HEK293 (cell line): ENCODE results near the gene GALNT9.

Experiments used
- BCL11B ChIP-seq: fragments of 450-650 bp; formaldehyde crosslinking; IDR thresholded peaks from 2 replicates; pipeline ENCODE4 v1.5.1; 2016; ENCODE audit warnings: low read depth, missing biosample characterization, missing genetic modification characterization
- EGR2 ChIP-seq: fragments of 450-650 bp; formaldehyde crosslinking; IDR thresholded peaks from 2 replicates; pipeline ENCODE4 v1.5.1; 2016; ENCODE audit warnings: low read depth, missing biosample characterization, missing genetic modification characterization
- GLI2 ChIP-seq: fragments of 450-650 bp; formaldehyde crosslinking; IDR thresholded peaks from 2 replicates; pipeline ENCODE4; 2017; ENCODE audit warnings: missing biosample characterization, missing genetic modification characterization, low read depth, borderline replicate concordance
- GLIS1 ChIP-seq: fragments of 450-650 bp; formaldehyde crosslinking; IDR thresholded peaks from 2 replicates; pipeline ENCODE4 v1.5.1; 2016; ENCODE audit warnings: missing biosample characterization, missing genetic modification characterization
- KLF1 ChIP-seq: fragments of 450-650 bp; formaldehyde crosslinking; IDR thresholded peaks from 2 replicates; pipeline ENCODE4 v1.5.1; 2016; ENCODE audit warnings: missing biosample characterization, missing genetic modification characterization
- PATZ1 ChIP-seq: fragments of 450-650 bp; formaldehyde crosslinking; IDR thresholded peaks from 2 replicates; pipeline ENCODE4 v1.5.1; 2016; ENCODE audit warnings: missing biosample characterization, missing genetic modification characterization
- SP2 ChIP-seq: fragments of 450-650 bp; formaldehyde crosslinking; IDR thresholded peaks from 2 replicates; pipeline ENCODE4 v1.5.1; 2016; ENCODE audit warnings: missing biosample characterization, missing genetic modification characterization
- ZBTB17 ChIP-seq: fragments of 450-650 bp; formaldehyde crosslinking; IDR thresholded peaks from 2 replicates; pipeline ENCODE4 v1.5.1; 2016; ENCODE audit warnings: missing biosample characterization, missing genetic modification characterization
- ZFP69B ChIP-seq: fragments of 450-650 bp; formaldehyde crosslinking; IDR thresholded peaks from 2 replicates; pipeline ENCODE4 v1.5.1; 2016; ENCODE audit warnings: missing biosample characterization, missing genetic modification characterization
- ZNF214 ChIP-seq: fragments of 450-650 bp; formaldehyde crosslinking; IDR thresholded peaks from 2 replicates; pipeline ENCODE4 v1.5.1; 2017; ENCODE audit warnings: missing biosample characterization, mild to moderate bottlenecking, missing genetic modification characterization, borderline replicate concordance
- ZNF391 ChIP-seq: fragments of 450-650 bp; formaldehyde crosslinking; IDR thresholded peaks from 2 replicates; pipeline ENCODE4 v1.5.1; 2016; ENCODE audit warnings: low read depth, missing biosample characterization, missing genetic modification characterization, borderline replicate concordance
- ZNF398 ChIP-seq: fragments of 450-650 bp; formaldehyde crosslinking; IDR thresholded peaks from 2 replicates; pipeline ENCODE4 v1.5.1; 2017; ENCODE audit warnings: missing biosample characterization, missing genetic modification characterization
- ZNF530 ChIP-seq: fragments of 450-650 bp; formaldehyde crosslinking; IDR thresholded peaks from 2 replicates; pipeline ENCODE4 v1.5.1; 2016; ENCODE audit warnings: low read depth, missing biosample characterization, missing genetic modification characterization
- ZNF600 ChIP-seq: fragments of 450-650 bp; formaldehyde crosslinking; IDR thresholded peaks from 2 replicates; pipeline ENCODE4 v1.5.1; 2016; ENCODE audit warnings: missing biosample characterization, missing genetic modification characterization
- ZNF623 ChIP-seq: fragments of 450-650 bp; formaldehyde crosslinking; IDR thresholded peaks from 2 replicates; pipeline ENCODE4 v1.5.1; 2016; ENCODE audit warnings: missing biosample characterization, missing genetic modification characterization
- ZNF629 ChIP-seq: fragments of 450-650 bp; formaldehyde crosslinking; IDR thresholded peaks from 2 replicates; pipeline ENCODE4 v1.5.1; 2017; ENCODE audit warnings: missing biosample characterization, missing genetic modification characterization
- ZNF670 ChIP-seq: fragments of 450-650 bp; formaldehyde crosslinking; IDR thresholded peaks from 2 replicates; pipeline ENCODE4 v1.5.1; 2016; ENCODE audit warnings: missing biosample characterization, missing genetic modification characterization, low read depth
- ZNF747 ChIP-seq: fragments of 450-650 bp; formaldehyde crosslinking; IDR thresholded peaks from 2 replicates; pipeline ENCODE4 v1.5.1; 2016; ENCODE audit warnings: missing biosample characterization, missing genetic modification characterization
- ZNF843 ChIP-seq: fragments of 450-650 bp; formaldehyde crosslinking; IDR thresholded peaks from 2 replicates; pipeline ENCODE4 v1.5.1; 2016; ENCODE audit warnings: missing biosample characterization, missing genetic modification characterization
- ZSCAN16 ChIP-seq: fragments of 450-650 bp; formaldehyde crosslinking; IDR thresholded peaks from 2 replicates; pipeline ENCODE4 v1.5.1; 2016; ENCODE audit warnings: missing biosample characterization, missing genetic modification characterization
- TF ChIP-seq, protein P1 (sequence below): fragments of 450-650 bp; formaldehyde crosslinking; IDR thresholded peaks from 2 replicates; pipeline ENCODE4 v1.5.1; 2016; ENCODE audit warnings: missing biosample characterization, missing genetic modification characterization
- TF ChIP-seq, protein P2 (sequence below): fragments of 450-650 bp; formaldehyde crosslinking; IDR thresholded peaks from 2 replicates; pipeline ENCODE4 v1.5.1; 2016; ENCODE audit warnings: missing biosample characterization, missing genetic modification characterization
- TF ChIP-seq, protein P3 (sequence below): fragments of 450-650 bp; IDR thresholded peaks from 2 replicates; pipeline ENCODE4 v1.5.1; 2018; ENCODE audit warnings: missing biosample characterization, missing genetic modification characterization
- TF ChIP-seq, protein P4 (sequence below): fragments of 450-650 bp; formaldehyde crosslinking; IDR thresholded peaks from 2 replicates; pipeline ENCODE4 v1.5.1; 2016; ENCODE audit warnings: missing biosample characterization, missing genetic modification characterization
- TF ChIP-seq, protein P5 (sequence below): IDR thresholded peaks from 2 replicates; pipeline ENCODE4 v1.6.1; 2011; ENCODE audit warnings: mild to moderate bottlenecking, low read depth, low read length, borderline replicate concordance

Gene GALNT9

GRCh38 chr12:132189378-132190011, 139.9 kb downstream of the GALNT9 start (continued):
- TF ChIP-seq, protein P1, sequence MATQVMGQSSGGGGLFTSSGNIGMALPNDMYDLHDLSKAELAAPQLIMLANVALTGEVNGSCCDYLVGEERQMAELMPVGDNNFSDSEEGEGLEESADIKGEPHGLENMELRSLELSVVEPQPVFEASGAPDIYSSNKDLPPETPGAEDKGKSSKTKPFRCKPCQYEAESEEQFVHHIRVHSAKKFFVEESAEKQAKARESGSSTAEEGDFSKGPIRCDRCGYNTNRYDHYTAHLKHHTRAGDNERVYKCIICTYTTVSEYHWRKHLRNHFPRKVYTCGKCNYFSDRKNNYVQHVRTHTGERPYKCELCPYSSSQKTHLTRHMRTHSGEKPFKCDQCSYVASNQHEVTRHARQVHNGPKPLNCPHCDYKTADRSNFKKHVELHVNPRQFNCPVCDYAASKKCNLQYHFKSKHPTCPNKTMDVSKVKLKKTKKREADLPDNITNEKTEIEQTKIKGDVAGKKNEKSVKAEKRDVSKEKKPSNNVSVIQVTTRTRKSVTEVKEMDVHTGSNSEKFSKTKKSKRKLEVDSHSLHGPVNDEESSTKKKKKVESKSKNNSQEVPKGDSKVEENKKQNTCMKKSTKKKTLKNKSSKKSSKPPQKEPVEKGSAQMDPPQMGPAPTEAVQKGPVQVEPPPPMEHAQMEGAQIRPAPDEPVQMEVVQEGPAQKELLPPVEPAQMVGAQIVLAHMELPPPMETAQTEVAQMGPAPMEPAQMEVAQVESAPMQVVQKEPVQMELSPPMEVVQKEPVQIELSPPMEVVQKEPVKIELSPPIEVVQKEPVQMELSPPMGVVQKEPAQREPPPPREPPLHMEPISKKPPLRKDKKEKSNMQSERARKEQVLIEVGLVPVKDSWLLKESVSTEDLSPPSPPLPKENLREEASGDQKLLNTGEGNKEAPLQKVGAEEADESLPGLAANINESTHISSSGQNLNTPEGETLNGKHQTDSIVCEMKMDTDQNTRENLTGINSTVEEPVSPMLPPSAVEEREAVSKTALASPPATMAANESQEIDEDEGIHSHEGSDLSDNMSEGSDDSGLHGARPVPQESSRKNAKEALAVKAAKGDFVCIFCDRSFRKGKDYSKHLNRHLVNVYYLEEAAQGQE = no peak
- TF ChIP-seq ZNF530 (tag by site-specific recombination) = no peak
- TF ChIP-seq ZBTB17 = peak; percentile 55
- TF ChIP-seq ZNF600 (tag by site-specific recombination) = peak; percentile 81
- peak; percentile 46 for TF ChIP-seq EGR2 (tag by site-specific recombination)
- peak; percentile 96 for TF ChIP-seq ZFP69B (tag by site-specific recombination)
- TF ChIP-seq GLI2 = no peak
- TF ChIP-seq ZNF391 (tag by site-specific recombination) = no peak
- no peak for TF ChIP-seq ZSCAN16 (tag by site-specific recombination)
- peak; percentile 95 for TF ChIP-seq KLF1 (tag by site-specific recombination)
- no peak for TF ChIP-seq ZNF398 (tag by site-specific recombination)
- TF ChIP-seq PATZ1 (tag by site-specific recombination) = peak; percentile 79
- no peak for TF ChIP-seq BCL11B
- TF ChIP-seq GLIS1 (tag by site-specific recombination) = peak; percentile 86
- no peak for TF ChIP-seq ZNF747 (tag by site-specific recombination)
- TF ChIP-seq, protein P2, sequence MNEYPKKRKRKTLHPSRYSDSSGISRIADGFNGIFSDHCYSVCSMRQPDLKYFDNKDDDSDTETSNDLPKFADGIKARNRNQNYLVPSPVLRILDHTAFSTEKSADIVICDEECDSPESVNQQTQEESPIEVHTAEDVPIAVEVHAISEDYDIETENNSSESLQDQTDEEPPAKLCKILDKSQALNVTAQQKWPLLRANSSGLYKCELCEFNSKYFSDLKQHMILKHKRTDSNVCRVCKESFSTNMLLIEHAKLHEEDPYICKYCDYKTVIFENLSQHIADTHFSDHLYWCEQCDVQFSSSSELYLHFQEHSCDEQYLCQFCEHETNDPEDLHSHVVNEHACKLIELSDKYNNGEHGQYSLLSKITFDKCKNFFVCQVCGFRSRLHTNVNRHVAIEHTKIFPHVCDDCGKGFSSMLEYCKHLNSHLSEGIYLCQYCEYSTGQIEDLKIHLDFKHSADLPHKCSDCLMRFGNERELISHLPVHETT = no peak
- TF ChIP-seq ZNF843 (tag by site-specific recombination) = no peak
- TF ChIP-seq, protein P3, sequence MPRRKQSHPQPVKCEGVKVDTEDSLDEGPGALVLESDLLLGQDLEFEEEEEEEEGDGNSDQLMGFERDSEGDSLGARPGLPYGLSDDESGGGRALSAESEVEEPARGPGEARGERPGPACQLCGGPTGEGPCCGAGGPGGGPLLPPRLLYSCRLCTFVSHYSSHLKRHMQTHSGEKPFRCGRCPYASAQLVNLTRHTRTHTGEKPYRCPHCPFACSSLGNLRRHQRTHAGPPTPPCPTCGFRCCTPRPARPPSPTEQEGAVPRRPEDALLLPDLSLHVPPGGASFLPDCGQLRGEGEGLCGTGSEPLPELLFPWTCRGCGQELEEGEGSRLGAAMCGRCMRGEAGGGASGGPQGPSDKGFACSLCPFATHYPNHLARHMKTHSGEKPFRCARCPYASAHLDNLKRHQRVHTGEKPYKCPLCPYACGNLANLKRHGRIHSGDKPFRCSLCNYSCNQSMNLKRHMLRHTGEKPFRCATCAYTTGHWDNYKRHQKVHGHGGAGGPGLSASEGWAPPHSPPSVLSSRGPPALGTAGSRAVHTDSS (tag by site-specific recombination) = no peak
- TF ChIP-seq, protein P4, sequence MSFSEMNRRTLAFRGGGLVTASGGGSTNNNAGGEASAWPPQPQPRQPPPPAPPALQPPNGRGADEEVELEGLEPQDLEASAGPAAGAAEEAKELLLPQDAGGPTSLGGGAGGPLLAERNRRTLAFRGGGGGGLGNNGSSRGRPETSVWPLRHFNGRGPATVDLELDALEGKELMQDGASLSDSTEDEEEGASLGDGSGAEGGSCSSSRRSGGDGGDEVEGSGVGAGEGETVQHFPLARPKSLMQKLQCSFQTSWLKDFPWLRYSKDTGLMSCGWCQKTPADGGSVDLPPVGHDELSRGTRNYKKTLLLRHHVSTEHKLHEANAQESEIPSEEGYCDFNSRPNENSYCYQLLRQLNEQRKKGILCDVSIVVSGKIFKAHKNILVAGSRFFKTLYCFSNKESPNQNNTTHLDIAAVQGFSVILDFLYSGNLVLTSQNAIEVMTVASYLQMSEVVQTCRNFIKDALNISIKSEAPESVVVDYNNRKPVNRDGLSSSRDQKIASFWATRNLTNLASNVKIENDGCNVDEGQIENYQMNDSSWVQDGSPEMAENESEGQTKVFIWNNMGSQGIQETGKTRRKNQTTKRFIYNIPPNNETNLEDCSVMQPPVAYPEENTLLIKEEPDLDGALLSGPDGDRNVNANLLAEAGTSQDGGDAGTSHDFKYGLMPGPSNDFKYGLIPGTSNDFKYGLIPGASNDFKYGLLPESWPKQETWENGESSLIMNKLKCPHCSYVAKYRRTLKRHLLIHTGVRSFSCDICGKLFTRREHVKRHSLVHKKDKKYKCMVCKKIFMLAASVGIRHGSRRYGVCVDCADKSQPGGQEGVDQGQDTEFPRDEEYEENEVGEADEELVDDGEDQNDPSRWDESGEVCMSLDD = peak; percentile 46; the same call in 1 of the 2 replicates
- TF ChIP-seq SP2 (tag by site-specific recombination) = peak; percentile 87
- TF ChIP-seq ZNF670 = no peak
- peak; percentile 43; the same call in 1 of the 2 replicates for TF ChIP-seq ZNF629 (tag by site-specific recombination)
- no peak for TF ChIP-seq ZNF623 (tag by site-specific recombination)
- TF ChIP-seq, protein P5, sequence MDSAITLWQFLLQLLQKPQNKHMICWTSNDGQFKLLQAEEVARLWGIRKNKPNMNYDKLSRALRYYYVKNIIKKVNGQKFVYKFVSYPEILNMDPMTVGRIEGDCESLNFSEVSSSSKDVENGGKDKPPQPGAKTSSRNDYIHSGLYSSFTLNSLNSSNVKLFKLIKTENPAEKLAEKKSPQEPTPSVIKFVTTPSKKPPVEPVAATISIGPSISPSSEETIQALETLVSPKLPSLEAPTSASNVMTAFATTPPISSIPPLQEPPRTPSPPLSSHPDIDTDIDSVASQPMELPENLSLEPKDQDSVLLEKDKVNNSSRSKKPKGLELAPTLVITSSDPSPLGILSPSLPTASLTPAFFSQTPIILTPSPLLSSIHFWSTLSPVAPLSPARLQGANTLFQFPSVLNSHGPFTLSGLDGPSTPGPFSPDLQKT = no peak
- no peak for TF ChIP-seq ZNF214 (tag by site-specific recombination)
